GM12873 (cell line): ENCODE data around the gene ACSS1.

ENCODE experiments used
- CTCF ChIP-seq: IDR thresholded peaks from 2 replicates; pipeline ENCODE4 v1.5.1; 2012; ENCODE audit warnings: low read depth, mild to moderate bottlenecking, moderate library complexity, low read length, control low read depth; ENCODE audit not compliant: insufficient read depth; ENCODE audit errors: missing control alignments

The ACSS1 gene

DNA sequence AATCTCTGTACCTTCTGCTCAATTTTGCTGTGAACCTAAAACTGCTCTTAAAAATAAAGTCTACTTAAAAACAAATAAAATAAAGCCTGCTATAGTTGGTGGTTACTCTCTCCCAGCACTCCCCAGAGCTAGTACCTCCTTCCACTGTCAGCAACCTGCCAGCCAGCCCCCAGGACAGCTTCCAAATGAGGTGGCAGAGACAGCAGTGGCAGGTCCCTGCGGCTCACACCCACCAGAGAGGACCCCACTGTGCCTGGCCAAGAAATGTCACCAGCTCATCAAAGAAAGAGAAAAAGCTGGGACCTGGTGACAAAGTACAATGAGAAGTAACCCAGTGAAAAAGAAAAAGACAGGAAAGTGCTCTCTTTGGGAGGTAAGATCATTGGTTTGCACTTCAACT, 80.6 kb downstream of the ACSS1 start:
- no peak for TF ChIP-seq CTCF

DNA sequence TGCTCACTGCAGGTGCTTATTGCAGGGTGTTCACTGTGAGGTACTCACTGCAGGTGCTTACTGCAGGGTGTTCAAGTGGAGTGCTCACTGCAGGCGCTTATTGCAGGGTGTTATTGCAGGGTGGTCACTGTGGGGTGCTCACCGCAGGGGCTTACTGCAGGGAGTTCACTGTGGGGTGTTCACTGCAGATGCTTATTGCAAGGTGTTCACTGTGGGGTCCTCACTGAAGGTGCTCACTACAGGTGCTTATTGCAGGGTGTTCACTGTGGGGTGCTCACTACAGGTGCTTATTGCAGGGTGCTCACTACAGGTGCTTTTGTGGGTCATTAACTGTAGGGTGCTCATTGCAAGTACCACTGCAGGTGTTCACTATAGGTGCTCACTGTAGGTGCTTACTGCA, 85.6 kb downstream of the ACSS1 start:
- TF ChIP-seq CTCF = no peak

GRCh38 chr20:24971376-24972101, 86.4 kb downstream of the ACSS1 start:
- no peak for TF ChIP-seq CTCF

DNA sequence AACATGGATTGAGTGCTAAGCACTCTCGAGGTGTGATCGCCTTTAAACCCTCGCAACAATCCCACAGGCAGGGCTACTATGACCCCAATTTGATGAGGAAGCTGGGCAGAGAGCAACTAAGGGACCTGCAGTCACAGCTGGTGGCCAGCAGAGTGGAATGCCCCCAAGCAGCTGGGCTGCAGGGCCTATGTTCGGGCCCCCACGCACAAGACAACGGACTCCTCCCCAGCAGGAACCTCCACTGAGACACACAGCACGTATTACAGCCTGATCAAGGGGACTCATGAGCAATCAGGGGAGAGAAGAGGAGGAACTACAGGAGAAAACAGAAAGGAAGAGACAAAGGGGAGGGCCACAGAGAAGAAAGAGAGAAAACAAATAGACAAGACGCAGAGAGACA, 87.2 kb downstream of the ACSS1 start:
- no peak for TF ChIP-seq CTCF

- TF ChIP-seq CTCF = no peak
Observed at GRCh38 chr20:24970030-24970553, 87.8 kb downstream of the ACSS1 start.

GRCh38 chr20:24969186-24970029, 88.5 kb downstream of the ACSS1 start:
- no peak for TF ChIP-seq CTCF

GRCh38 chr20:24968278-24968800, 89.6 kb downstream of the ACSS1 start:
- no peak for TF ChIP-seq CTCF
